GM12873 (cell line): ENCODE results near the gene ZNF750.

Experiments
- TF ChIP-seq, protein P1 (sequence below): IDR thresholded peaks from 2 replicates; pipeline ENCODE4 v1.5.1; 2012; ENCODE audit warnings: low read depth, mild to moderate bottlenecking, moderate library complexity, low read length, control low read depth; ENCODE audit not compliant: insufficient read depth; ENCODE audit errors: missing control alignments

ZNF750 gene

DNA sequence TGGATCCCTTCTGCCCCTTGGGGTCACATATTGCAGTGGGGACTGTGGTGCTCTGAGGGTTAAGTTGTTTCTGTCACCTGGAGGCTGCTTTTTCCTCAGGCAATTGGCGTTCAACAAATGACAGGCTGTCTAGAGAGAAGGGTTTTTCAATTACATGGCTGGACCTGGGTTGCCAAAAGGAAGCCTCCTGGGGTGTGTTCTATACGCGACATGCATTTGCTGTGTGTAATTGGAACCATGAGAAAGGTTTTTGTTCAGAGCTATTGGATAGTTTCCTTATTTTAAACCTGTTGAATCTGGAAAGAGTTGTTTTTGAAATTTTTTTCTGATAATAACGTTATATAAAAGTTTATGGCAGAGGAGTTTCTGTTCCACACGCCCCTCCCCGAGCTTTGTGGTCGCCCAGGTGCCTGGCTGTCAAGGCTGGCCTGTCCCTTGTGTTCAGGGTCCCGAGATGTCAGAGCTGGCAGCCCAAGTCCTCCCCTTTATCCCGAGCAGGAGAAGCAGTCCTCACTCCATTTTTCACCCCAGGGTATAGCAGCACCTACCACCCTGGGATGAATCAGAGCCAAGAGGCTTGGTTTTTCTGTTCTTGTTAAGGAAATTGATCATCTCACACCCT, 26.1 kb upstream of the ZNF750 start:
- TF ChIP-seq, protein P1, sequence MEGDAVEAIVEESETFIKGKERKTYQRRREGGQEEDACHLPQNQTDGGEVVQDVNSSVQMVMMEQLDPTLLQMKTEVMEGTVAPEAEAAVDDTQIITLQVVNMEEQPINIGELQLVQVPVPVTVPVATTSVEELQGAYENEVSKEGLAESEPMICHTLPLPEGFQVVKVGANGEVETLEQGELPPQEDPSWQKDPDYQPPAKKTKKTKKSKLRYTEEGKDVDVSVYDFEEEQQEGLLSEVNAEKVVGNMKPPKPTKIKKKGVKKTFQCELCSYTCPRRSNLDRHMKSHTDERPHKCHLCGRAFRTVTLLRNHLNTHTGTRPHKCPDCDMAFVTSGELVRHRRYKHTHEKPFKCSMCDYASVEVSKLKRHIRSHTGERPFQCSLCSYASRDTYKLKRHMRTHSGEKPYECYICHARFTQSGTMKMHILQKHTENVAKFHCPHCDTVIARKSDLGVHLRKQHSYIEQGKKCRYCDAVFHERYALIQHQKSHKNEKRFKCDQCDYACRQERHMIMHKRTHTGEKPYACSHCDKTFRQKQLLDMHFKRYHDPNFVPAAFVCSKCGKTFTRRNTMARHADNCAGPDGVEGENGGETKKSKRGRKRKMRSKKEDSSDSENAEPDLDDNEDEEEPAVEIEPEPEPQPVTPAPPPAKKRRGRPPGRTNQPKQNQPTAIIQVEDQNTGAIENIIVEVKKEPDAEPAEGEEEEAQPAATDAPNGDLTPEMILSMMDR = no peak

DNA sequence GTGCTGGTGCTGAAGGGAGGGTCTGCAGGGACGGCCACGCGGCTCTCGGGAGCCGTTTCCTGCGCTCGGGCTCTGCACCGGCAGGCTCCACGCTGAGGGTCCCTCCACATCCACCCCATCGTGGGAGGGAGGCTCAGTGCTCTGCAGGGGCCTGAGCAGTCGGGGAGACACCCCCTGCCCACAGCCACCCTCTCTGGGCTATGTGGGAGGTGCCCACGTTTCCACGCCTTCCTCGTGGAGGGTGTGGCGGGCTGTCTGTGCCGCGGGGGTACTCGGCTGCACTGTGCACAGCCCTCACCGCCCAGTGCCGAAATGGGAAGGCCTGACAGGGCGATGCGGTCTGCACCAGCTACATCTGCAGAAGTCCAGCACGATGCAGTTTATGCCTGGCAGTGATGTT, 25.5 kb upstream of the ZNF750 start:
- TF ChIP-seq, protein P1 = no peak

DNA sequence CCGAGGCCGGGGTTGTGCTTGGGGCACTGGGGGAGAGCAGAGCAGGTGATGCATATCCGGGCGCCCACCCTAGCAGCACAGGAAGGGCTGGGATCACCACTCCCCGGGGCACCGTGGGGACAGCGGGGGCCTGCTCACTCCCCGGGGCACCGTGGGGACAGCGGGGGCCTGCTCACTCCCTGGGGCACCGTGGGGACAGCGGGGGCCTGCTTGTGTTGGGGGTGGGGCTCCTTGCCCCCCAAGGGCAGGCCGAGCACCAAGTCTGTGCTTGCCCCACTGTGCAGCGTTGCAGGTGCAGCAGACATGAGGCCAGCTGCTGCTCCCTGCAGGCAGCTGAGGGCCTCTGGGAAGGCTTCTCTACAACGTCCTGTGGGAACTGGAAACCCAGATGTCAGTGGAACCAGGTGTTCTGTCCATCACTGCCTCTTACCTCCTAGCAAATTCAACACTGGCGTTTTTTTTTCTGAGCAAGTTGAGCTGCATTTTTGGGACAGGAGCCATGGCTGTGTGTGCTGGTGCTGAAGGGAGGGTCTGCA, 25.0 kb upstream of the ZNF750 start:
- TF ChIP-seq, protein P1 = no peak

DNA sequence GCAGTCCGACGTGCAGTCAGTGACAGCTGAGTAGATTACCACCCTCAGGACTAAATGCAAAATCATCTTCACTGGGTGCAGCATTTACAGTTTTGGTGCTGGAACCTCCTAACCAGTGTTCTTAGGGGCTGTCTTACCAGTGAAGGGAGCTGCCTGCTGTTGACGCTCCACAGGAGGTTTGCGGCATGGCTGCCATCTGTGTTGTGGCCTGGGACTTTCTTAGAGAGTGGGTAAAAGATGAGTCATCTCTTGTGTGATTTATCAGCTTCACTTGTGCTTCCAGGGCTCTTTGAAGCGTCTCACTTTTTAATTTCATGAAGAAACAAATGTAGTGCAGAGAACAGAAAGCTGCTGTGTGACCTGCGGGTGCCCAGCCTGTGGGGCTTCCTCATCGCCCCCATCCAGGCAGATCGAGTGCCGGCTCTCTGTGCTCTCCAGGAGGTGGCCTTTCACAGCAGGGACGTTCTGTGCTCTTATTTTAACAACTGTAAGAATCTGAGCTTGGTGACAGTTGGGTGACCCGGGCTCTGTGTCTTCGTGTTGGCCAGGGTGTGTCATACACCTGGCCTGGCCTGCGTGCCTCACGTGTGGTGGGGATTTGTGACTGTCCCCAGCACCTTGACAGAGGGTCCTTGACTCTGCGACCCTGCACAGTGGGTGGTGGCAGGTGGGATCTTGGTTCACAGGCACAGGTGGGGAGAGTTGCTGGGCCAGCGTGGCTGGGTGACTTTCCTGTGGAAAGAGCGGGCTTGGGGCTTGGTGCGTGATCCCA, 24.3 kb upstream of the ZNF750 start:
- TF ChIP-seq, protein P1 = no peak

DNA sequence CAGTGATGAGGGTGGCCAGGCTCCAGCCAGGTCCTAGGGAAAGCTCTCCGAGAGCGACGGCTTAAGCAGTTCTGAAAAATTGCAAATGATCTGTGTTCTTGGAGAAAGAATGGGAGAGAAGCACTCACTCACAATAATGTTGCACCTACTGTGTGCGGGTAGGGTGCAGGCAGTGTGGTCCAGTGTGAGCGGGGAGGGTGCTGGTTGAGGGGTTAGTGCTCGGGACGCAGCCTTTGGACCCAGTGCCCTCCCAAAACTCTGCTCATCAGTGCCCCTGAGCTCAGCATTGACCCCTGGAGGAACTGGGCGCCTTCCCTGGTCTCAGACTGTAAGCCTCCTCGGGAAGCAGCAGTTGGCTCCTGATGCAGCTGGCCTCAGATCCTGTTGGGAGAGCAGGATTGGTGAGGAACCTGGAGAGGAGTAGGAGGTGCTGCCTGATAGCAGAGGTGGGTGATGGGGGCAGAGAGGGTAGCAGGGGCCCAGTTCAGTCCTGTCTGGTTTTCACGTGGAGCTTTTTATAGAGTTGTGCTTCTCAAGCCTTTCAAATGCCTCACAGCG, 23.6 kb upstream of the ZNF750 start:
- TF ChIP-seq, protein P1 = no peak

DNA sequence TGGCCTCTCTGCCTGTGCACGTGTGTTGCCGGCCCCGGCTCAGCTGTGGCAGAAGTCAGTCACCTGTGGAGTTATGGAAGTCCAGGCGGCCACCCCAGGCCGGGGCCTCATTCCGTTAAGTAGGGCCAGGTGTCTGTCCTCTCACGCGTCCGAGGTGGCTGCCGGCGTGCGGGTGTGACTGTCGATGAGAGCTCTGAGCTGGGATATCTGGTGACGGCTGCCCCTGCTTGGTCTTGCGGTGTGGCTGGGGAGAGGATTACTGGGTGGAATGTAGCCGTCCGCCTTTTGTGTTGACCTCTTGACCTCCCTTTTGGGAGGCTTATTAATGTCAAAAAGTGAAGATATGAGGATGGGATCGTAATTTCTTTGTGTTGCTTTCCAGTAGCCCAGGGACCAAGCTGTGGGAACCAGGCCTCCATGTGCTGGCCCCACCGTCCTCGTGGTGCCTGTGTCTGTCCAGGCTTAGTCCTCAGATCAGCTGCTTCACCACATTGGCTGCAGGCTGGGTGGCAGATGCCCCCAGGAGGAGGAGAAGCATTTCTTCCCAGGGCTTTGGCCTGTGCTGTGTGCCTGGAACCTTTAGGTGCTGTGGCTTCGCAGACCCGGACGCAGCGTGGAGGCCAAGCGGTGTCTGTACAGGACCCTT, 23.0 kb upstream of the ZNF750 start:
- TF ChIP-seq, protein P1 = no peak

DNA sequence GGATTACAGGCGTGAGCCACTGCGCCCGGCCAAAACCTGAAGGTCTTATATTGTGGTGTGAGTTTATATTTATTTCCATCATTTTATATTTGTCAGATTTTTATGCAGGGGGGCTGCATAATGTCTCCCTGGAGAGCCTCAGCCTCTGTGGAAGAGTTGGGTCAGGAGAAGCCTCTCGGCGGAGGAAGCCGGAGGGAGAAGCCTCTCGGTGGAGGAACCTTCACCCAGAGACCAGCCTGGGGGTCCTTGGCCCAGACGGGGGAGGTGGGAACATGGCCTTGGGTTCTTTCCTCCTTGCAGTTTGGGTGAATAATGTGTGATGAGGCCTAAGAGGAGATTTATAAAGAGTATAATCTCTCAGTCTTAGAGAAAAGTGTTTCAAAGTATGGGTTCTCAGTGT, 22.4 kb upstream of the ZNF750 start:
- TF ChIP-seq, protein P1 = no peak
